A673 (cell line): Measurements from ENCODE around the gene ESPL1.

ENCODE experiments used
- CTCF ChIP-seq: fragments of 300-800, 200-600 bp; sonication (generic); conservative IDR thresholded peaks from 2 replicates; pipeline ENCODE4 v1.5.1; 2017; ENCODE audit warnings: low read depth, mild to moderate bottlenecking, antibody characterized with exemption, low read length, moderate library complexity, mixed read lengths
- EZH2 ChIP-seq: fragments of 200-600 bp; sonication (generic); IDR thresholded peaks from 2 replicates; pipeline ENCODE4 v1.6.1; 2017; ENCODE audit warnings: borderline replicate concordance, low read depth, mild to moderate bottlenecking, mixed read lengths, antibody characterized with exemption, low read length; ENCODE audit not compliant: poor library complexity, severe bottlenecking

GRCh38 chr12:53332744-53333143 is 64.6 kb downstream of the ESPL1 start:
- TF ChIP-seq CTCF (no peak), EZH2 (no peak)
